GM18867 (cell line): ENCODE measurements around the gene MAP1LC3B2.
A peak's percentile ranks its signal among the peaks of the same experiment; 100 is the strongest.

Source experiments
- ATAC-seq: cut with Tn5 transposase; IDR thresholded peaks from one replicate; pipeline ENCODE4 v1.9.1; 2021; ENCODE audit warnings: mild to moderate bottlenecking, moderate library complexity; ENCODE audit not compliant: unreplicated experiment

The MAP1LC3B2 gene

GRCh38 chr12:116559162-116559935 is at the start of gene MAP1LC3B2:
TSS of gene MAP1LC3B2 (plus strand) at chr12:116559381. CDS start at chr12:116575943, 16,562 bp downstream.
- peak; percentile 88 for ATAC-seq

- no peak for ATAC-seq
Measured at GRCh38 chr12:116513944-116514343, 45.2 kb upstream of the MAP1LC3B2 start.

- no peak for ATAC-seq
Measured at GRCh38 chr12:116515684-116516083, 43.5 kb upstream of the MAP1LC3B2 start.

GRCh38 chr12:116516657-116517056 is 42.5 kb upstream of the MAP1LC3B2 start:
- ATAC-seq = no peak

- no peak for ATAC-seq
Measured at GRCh38 chr12:116517431-116518045, 41.6 kb upstream of the MAP1LC3B2 start.

GRCh38 chr12:116520225-116520760 is 38.9 kb upstream of the MAP1LC3B2 start:
- no peak for ATAC-seq

- ATAC-seq = no peak
Measured at GRCh38 chr12:116520801-116521471, 38.2 kb upstream of the MAP1LC3B2 start.

GRCh38 chr12:116524311-116524710 is 34.9 kb upstream of the MAP1LC3B2 start:
- no peak for ATAC-seq

- no peak for ATAC-seq
Measured at GRCh38 chr12:116524964-116525379, 34.2 kb upstream of the MAP1LC3B2 start.

GRCh38 chr12:116525418-116526001 is 33.7 kb upstream of the MAP1LC3B2 start:
- ATAC-seq = no peak

- no peak for ATAC-seq
Measured at GRCh38 chr12:116528065-116528464, 31.1 kb upstream of the MAP1LC3B2 start.

- no peak for ATAC-seq
Measured at GRCh38 chr12:116528498-116528897, 30.7 kb upstream of the MAP1LC3B2 start.

GRCh38 chr12:116529048-116529447 is 30.1 kb upstream of the MAP1LC3B2 start:
- no peak for ATAC-seq

- ATAC-seq = no peak
Measured at GRCh38 chr12:116529686-116530085, 29.5 kb upstream of the MAP1LC3B2 start.

- ATAC-seq = no peak
Measured at GRCh38 chr12:116532428-116532827, 26.8 kb upstream of the MAP1LC3B2 start.

- ATAC-seq = peak; percentile 3
Measured at GRCh38 chr12:116532986-116533342, 26.2 kb upstream of the MAP1LC3B2 start.

- ATAC-seq = peak; percentile 51
Measured at GRCh38 chr12:116533343-116534251, 25.6 kb upstream of the MAP1LC3B2 start.

GRCh38 chr12:116534311-116535121 is 24.7 kb upstream of the MAP1LC3B2 start:
- ATAC-seq = no peak

- ATAC-seq = no peak
Measured at GRCh38 chr12:116535241-116535640, 23.9 kb upstream of the MAP1LC3B2 start.
